Thyroid gland (tissue), 4 donors: ENCODE results near the gene UTP4. TPM values are rescaled to one million over a fixed set of nuclear protein-coding genes. Genes with fewer than 3 reads are reported as not detected.
"Not testable (repeated sequence)": the region's sequence is repeated elsewhere in the genome, so short reads cannot be mapped to it uniquely, and the experiment has no call there.

Source experiments
- DNase-seq, 2 donors: peaks; one replicate each; pipeline ENCODE4 v3.0.0-alpha.2; 2019
- H3K27ac ChIP-seq, 3 donors: fragments of 200-600 bp; sonication (generic); 1 replicate in 2 of 3; 2 replicates in 1 of 3; pipeline ENCODE4 v1.5.1; 2016 to 2019; ENCODE audit warnings: mild to moderate bottlenecking in 1 of 3, moderate library complexity in 1 of 3
- H3K27me3 ChIP-seq: fragments of 200-600 bp; sonication (generic); one replicate; pipeline ENCODE4 v1.5.1; 2019
- H3K36me3 ChIP-seq, 2 donors: fragments of 200-600 bp; sonication (generic); one replicate each; pipeline ENCODE4 v1.5.1; 2016 to 2019
- H3K4me1 ChIP-seq, 2 donors: fragments of 200-600 bp; sonication (generic); one replicate each; pipeline ENCODE4 v1.5.1; 2017 to 2019
- H3K4me3 ChIP-seq, 3 donors: fragments of 200-600 bp; sonication (generic); replicated peaks in 1 of 3; 1 replicate in 2 of 3; 2 replicates in 1 of 3; pipeline ENCODE4 v1.5.1; 2016; ENCODE audit warnings: mild to moderate bottlenecking in 1 of 3
- H3K9me3 ChIP-seq: fragments of 200-600 bp; sonication (generic); one replicate; pipeline ENCODE4 v1.5.1; 2017
- POLR2A ChIP-seq, 2 donors: fragments of 450-650 bp; IDR thresholded peaks; one replicate each; pipeline ENCODE4 v1.6.1; 2017; ENCODE audit warnings: antibody characterized with exemption in 2 of 2, mild to moderate bottlenecking in 2 of 2, moderate library complexity in 1 of 2
- WGBS, 2 donors: methylation state at CpG; one replicate each; pipeline ENCODE4 v1.1.5; 2017; 5-methylcytosine and 5-hydroxymethylcytosine counted together
- intact Hi-C: fragments of 100-400 bp; cut with DNase I; formaldehyde crosslinking; loops from one replicate; pipeline ENCODE4 v1.15.1; 2023
- total RNA-seq, 4 donors: library from RNA; depleted of rRNA; stranded (reverse); fragments of >200 nt; gene quantifications; one replicate each; pipeline ENCODE4 v1.2.3, GENCODE V29; 2016
- TF ChIP-seq, protein P1 (sequence below), 6 experiments: fragments of 200-600 bp in 3 of 6; fragments of 450-650 bp in 3 of 6; sonication (generic) in 3 of 6; IDR thresholded peaks; one replicate each; pipeline ENCODE4 v1.5.1; 2016 to 2019; ENCODE audit warnings: antibody characterized with exemption in 6 of 6, mild to moderate bottlenecking in 2 of 6, inconsistent platforms in 1 of 6, moderate library complexity in 1 of 6

The UTP4 gene
- total RNA-seq, 4 donors from 2014 or later: 22.4 to 33.1 (median 24.1) TPM

DNA sequence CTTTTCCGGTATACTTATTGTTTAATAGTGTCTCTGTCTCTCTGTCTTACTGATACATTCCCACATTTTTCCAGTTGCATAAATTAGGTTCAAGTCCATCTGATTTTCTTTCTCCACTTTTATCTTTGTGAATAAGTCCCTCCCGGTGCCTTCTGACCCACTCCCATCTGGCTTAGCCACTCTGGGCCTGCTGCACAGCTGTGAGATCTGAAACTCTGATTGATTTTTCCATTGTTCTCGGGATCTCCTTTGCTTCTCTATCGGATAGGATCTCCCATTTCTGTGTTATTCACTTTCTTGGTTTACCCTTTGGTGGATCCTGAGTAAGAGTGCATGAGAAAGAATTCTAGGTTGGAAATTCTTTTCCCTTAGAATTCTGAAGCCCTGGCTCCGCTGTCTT lies 8.6 kb downstream of the UTP4 start:
- TF ChIP-seq POLR2A (IDR thresholded peaks at IDR 0.05): no peak
- TF ChIP-seq, protein P1, sequence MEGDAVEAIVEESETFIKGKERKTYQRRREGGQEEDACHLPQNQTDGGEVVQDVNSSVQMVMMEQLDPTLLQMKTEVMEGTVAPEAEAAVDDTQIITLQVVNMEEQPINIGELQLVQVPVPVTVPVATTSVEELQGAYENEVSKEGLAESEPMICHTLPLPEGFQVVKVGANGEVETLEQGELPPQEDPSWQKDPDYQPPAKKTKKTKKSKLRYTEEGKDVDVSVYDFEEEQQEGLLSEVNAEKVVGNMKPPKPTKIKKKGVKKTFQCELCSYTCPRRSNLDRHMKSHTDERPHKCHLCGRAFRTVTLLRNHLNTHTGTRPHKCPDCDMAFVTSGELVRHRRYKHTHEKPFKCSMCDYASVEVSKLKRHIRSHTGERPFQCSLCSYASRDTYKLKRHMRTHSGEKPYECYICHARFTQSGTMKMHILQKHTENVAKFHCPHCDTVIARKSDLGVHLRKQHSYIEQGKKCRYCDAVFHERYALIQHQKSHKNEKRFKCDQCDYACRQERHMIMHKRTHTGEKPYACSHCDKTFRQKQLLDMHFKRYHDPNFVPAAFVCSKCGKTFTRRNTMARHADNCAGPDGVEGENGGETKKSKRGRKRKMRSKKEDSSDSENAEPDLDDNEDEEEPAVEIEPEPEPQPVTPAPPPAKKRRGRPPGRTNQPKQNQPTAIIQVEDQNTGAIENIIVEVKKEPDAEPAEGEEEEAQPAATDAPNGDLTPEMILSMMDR (IDR thresholded peaks at IDR 0.05): no peak
- Histone ChIP-seq H3K27ac (no peak overlapping the region), H3K4me3 (no peak overlapping the region), H3K9me3 (no peaks in the 10 kb centered on the region), H3K4me1 (peaks cover 0 to 8% of the 10 kb centered on the region in 2 donors), H3K27me3 (no peaks in the 10 kb centered on the region), H3K36me3 (peaks cover 27 to 32% of the 10 kb centered on the region in 2 donors)
- intact Hi-C loops: no loop called here
- no peak for DNase-seq
- WGBS, 2 donors: 93 to 97% methylated on average over 5 of the region's 5 CpGs

DNA sequence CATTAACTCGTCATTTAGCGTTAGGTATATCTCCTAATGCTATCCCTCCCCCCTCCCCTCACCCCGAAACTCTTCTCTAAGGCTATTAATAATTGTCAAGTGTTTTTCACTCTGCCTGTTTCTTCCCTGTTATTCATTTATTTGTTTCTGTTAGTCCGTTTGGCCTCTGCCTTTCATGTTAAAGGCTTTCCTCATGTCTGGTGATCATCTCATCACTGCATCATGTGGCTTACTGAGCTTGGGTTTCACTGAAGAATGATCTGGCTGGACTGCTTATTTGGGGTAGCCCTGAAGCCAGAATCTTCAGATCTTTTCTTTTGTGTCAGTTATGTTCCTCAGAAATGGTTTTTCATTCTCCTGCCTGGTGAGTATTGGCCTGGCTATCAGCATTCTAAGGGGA lies 9.5 kb downstream of the UTP4 start:
- 98 to 99% methylated on average over 4 of the region's 4 CpGs for WGBS, 2 donors
- Histone ChIP-seq H3K4me1 (peaks cover 0 to 8% of the 10 kb centered on the region in 2 donors), H3K27ac (no peak overlapping the region), H3K4me3 (no peak overlapping the region), H3K9me3 (no peaks in the 10 kb centered on the region), H3K27me3 (no peaks in the 10 kb centered on the region), H3K36me3 (peaks cover 27 to 32% of the 10 kb centered on the region in 2 donors)
- no peak for DNase-seq
- no peak for TF ChIP-seq POLR2A (IDR thresholded peaks at IDR 0.05)
- TF ChIP-seq, protein P1 (IDR thresholded peaks at IDR 0.05): no peak
- intact Hi-C loops: no loop called here

DNA sequence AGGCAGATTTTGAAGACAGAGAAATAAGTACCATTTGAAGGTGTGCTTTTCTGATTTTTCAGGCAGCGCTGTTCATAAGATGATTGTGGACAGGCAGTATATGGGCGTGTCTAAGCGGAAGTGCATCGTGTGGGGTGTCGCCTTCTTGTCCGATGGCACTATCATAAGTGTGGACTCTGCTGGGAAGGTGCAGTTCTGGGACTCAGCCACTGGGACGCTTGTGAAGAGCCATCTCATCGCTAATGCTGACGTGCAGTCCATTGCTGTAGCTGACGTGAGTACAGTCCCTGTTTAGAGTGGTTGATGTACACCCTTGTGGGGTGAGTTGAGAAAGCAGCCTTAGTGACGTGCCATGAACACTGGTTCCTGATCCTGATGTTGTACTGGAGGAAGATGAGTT lies 10.7 kb downstream of the UTP4 start:
- Histone ChIP-seq H3K4me3 (no peak overlapping the region), H3K9me3 (no peaks in the 10 kb centered on the region), H3K4me1 (peaks cover 0 to 8% of the 10 kb centered on the region in 2 donors), H3K36me3 (peaks cover 27 to 32% of the 10 kb centered on the region in 2 donors), H3K27me3 (no peaks in the 10 kb centered on the region), H3K27ac (no peak overlapping the region)
- TF ChIP-seq POLR2A (IDR thresholded peaks at IDR 0.05): no peak
- TF ChIP-seq, protein P1 (IDR thresholded peaks at IDR 0.05): no peak
- no peak for DNase-seq
- WGBS, 2 donors: 96 to 97% methylated on average over 11 of the region's 11 CpGs
- intact Hi-C loops: no loop called here

DNA sequence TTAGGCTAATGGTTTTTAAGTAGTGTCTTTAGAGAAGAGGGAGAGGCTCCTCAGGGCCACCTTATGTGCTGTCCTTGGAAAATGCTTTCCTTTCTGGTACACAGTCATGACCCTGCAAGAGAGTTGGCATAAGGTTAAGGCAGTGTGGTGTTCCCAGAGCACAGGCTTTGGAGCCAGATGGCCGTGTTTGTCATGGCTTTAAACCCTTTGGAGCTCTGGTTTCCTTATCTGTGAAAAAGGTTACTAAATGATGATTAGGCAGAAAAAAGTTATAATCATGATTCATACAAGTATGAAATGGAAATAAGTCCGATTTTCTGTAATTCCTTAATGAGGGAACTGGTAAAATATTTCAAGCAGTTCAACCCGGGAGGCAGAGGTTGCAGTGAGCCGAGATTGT lies 13.2 kb downstream of the UTP4 start:
- Histone ChIP-seq H3K36me3 (peaks cover 14 to 23% of the 10 kb centered on the region in 2 donors), H3K4me1 (peaks cover 10 to 13% of the 10 kb centered on the region in 2 donors), H3K27ac (peak overlapping the region; percentile 16 to 43 (median 26)), H3K27me3 (no peaks in the 10 kb centered on the region), H3K9me3 (no peaks in the 10 kb centered on the region), H3K4me3 (no peak overlapping the region)
- TF ChIP-seq POLR2A (IDR thresholded peaks at IDR 0.05): no peak
- TF ChIP-seq, protein P1 (IDR thresholded peaks at IDR 0.05): no peak
- intact Hi-C loops: no loop called here
- DNase-seq: no peak
- 79 to 83% methylated on average over 4 of the region's 4 CpGs for WGBS, 2 donors

DNA sequence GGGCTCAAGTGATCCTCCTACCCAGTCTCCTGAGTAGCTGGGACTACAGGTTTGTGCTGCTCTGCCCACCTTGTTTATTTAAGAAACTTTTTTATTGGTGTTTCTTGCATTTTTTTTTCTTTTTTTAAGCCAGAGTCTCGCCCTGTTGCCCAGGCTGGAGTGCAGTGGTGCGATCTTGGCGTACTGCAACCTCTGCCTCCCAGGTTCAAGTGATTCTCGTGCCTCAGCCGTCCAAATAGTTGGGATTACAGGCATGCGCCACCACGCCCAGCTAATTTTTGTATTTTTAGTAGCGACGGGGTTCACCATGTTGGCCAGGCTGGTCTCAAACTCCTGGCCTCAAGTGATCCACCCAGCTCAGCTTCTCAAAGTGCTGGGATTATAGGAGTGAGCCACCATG lies 17.2 kb downstream of the UTP4 start:
- not testable (repeated sequence) for H3K27me3 ChIP-seq, H3K4me3 ChIP-seq, H3K9me3 ChIP-seq
- Histone ChIP-seq H3K36me3 (peaks cover 11 to 13% of the 10 kb centered on the region in 2 donors), H3K4me1 (peaks cover 10 to 13% of the 10 kb centered on the region in 2 donors), H3K27ac (peak overlapping the region; percentile 78 to 92 (median 92))
- intact Hi-C loops: loop anchor here (5.0 kb wide), 1 partner anchor 138 kb away; no protein-coding TSS in a partner anchor
- peak; percentile 83 to 86 for DNase-seq
- peak in 1 of 2 donors; percentile 26 for TF ChIP-seq POLR2A (IDR thresholded peaks at IDR 0.05)
- 38 to 53% methylated on average over 9 of the region's 9 CpGs for WGBS, 2 donors
